HG03565 (cell line): ENCODE data around the gene CLDN19.

Experiments used
- ATAC-seq: cut with Tn5 transposase; IDR thresholded peaks from one replicate; pipeline ENCODE4 v1.9.1; 2021; ENCODE audit warnings: mild to moderate bottlenecking, moderate library complexity; ENCODE audit not compliant: unreplicated experiment

Gene CLDN19, protein sequence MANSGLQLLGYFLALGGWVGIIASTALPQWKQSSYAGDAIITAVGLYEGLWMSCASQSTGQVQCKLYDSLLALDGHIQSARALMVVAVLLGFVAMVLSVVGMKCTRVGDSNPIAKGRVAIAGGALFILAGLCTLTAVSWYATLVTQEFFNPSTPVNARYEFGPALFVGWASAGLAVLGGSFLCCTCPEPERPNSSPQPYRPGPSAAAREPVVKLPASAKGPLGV

GRCh38 chr1:42739753-42740700, at the start of gene CLDN19:
Gene CLDN19 (minus strand): TSS chr1:42740236. CDS start chr1:42740063, 173 bp downstream.
- no peak for ATAC-seq

GRCh38 chr1:42788021-42788420, 48.0 kb upstream of the CLDN19 start:
- ATAC-seq = no peak

- no peak for ATAC-seq
These were observed 46.1 kb upstream of the CLDN19 start for GRCh38 chr1:42786097-42786496.

- no peak for ATAC-seq
These were observed 45.1 kb upstream of the CLDN19 start, which contains the start of gene TMEM269 for GRCh38 chr1:42784946-42785693. Gene TMEM269 (plus strand): TSS chr1:42784991. CDS start chr1:42789894, 4,903 bp downstream.

DNA sequence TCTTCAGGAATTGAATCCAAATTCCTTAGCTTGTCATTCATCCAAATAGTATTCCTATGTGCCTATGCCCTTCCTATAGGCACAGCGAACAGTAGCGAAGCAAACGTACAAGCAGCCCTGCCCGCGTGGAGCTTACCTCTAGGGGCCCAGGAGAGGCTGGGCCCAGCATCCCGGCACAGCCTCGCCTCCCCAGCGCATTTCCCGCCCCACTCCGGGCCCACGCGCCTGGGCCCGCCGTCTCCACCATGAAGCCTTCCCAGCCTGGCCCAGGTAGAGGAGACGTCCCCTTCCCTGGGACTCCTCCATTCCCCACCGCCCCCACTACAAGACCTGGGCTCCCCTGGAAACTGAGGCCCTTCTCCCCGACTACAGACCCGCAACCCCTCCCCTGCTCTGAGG, 44.5 kb upstream of the CLDN19 start:
- no peak for ATAC-seq

DNA sequence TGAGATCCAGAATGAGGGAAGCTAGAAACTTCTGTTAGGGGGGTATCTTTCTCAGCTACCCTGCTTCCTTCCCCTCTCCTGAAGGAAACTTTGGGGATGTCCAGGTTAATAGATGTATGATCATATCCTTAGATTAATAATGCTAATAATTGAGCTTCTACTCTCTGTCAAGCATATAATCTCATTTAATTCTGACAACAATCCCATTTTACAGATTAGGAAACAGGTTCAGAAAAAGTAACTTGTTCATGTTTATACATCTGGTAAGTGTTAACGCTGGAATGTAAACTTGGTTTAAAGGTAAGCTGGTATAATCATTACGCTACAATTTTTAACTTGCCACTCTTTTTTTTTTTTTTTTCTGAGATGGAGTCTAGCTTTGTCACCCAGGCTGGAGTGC, 43.1 kb upstream of the CLDN19 start:
- ATAC-seq = no peak

- no peak for ATAC-seq
These were observed 40.1 kb upstream of the CLDN19 start for GRCh38 chr1:42780176-42780575.

- ATAC-seq = no peak
These were observed 39.7 kb upstream of the CLDN19 start for GRCh38 chr1:42779725-42780124.

- ATAC-seq = no peak
These were observed 37.8 kb upstream of the CLDN19 start for GRCh38 chr1:42777852-42778251.

DNA sequence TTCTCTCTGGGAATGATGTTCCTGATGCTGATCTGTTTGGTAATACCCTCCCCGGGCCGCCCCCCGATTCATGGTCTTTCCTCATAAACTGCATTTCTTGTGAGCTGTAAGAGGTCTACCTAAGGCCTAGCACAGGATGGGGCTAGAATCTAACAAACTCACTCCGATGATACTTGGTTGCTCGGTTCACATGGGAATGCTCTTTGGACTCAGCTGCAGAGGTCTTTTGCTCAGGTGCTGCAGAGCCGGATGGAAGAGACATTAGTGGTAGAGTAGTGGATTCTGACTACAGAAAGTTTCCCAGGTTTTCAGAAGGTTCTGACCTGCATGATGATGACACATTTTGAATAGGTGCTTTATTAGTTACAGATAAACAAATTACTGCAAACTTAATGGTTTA, 36.5 kb upstream of the CLDN19 start:
- ATAC-seq = no peak

GRCh38 chr1:42774928-42775526, 35.0 kb upstream of the CLDN19 start:
- ATAC-seq = no peak

GRCh38 chr1:42773420-42773819, 33.4 kb upstream of the CLDN19 start:
- no peak for ATAC-seq

DNA sequence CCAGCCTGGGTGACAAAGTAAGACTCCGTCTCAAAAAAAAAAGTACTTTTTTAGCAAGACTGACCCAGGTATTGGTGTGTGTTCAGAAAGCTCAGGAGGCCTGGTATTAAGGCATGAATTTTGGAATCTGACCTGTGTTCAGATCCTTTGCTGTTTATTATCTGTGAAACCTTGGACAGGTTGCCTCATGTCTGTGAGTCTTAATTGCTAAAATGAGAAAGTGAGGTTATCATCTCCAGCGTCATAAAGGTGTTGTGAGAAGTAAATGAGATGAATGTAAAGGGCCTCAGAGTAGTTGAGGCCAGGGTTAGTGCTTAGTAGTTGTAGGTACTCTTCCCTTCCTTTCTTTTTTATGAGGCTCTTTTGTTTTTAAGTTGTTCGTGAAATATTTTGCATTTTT, 29.8 kb upstream of the CLDN19 start:
- no peak for ATAC-seq

DNA sequence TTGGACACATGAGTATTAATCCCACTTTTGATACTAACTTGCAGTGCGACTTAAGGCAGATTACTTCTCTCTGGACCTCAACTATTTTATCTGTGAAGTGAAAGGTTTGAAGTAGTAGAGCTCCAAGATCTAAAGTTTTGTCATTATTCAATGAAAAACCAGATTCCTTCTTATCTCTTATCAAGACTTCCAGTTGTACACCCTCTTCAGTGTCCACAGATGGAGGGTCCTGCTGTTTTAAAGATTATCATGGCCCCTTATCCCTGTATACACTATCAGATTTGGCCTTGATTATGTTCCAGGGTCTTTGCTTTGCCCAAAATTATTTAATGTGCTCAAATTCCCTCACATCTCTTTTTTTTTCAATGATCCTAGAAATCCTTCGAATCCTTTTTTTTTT, 28.1 kb upstream of the CLDN19 start:
- ATAC-seq = no peak

GRCh38 chr1:42767510-42768000, 27.5 kb upstream of the CLDN19 start:
- peak; percentile 16 for ATAC-seq

GRCh38 chr1:42766741-42767509, 26.9 kb upstream of the CLDN19 start, which contains the start of the genes C1orf50 and P3H1:
Gene C1orf50 (plus strand): TSS chr1:42767249. CDS start chr1:42767312, 63 bp downstream.
Gene P3H1 (minus strand): TSS chr1:42767028. CDS start chr1:42766971, 57 bp downstream.
- ATAC-seq = peak; percentile 82

DNA sequence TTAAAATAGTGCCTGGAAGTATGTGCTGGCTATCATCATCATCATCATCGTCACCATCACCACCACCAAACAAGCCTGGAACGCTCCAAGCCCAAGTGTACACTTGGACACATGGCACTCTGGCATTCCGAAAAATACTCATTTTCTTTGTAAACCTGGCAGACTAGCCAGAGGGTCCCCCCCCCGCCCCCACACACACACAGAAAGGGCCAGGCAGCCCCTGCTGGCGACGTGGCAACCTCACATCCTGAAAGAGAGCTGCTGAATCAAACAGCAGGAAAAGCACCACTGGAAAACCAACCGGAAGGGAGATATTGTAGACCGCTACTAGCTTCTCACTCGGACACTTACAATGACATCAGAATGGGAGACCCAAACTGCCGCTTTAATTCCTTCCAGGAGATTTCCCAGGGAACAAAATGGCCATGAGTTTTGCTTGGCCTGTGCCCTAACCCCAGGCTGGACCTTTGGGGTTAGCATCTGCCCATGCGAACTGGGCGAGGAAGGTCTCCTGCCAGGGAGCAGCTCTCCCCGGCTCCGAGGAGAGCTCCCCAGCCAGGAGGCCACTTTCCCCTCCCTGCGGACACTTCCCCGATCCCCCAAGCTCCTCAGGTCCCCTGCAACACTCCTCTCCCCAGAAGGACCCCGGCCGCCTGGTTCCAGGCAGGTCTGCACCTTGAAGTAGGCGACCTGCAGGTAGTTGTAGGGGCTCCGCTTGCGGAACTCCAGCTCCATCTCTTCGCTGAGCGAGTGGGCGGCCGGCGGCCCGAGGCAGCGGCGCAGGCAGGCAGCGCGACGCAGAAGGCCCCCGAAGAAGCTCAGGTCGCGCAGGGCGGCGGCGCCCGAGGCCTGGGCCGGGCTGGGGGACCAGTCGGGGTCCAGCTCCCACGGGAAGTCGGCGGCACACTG, 26.1 kb upstream of the CLDN19 start:
- peak; percentile 21 for ATAC-seq

GRCh38 chr1:42765269-42765668, 25.2 kb upstream of the CLDN19 start:
- ATAC-seq = no peak

DNA sequence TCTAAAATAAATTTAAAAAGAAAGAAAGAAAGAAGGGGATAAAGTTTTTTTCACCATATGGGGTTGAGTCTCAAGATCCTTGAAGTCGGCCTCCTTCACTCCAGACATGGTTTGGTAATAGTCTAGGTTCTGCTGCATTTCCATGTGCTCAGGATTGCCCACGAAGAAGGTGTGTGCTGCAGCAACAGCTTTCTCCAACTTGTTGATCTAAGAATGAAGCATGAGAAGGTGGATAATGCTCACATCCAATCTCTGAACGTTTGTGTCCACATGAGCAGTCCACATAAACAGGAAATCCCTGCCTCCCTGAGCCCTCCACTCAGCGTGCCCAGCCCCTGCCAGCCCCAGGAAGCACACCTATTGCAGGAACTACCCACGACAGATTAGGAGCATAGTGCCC, 22.2 kb upstream of the CLDN19 start:
- no peak for ATAC-seq
